Dermis microvascular lymphatic vessel endothelial cell (primary cell): ENCODE data around the gene FPGS. TPM values are rescaled to one million over a fixed set of nuclear protein-coding genes. Genes with fewer than 3 reads are reported as not detected.
A peak's percentile ranks its signal among the peaks of the same experiment; 100 is the strongest.
"Not testable (repeated sequence)": the region's sequence is repeated elsewhere in the genome, so short reads cannot be mapped to it uniquely, and the experiment has no call there.

Experiments
- DNase-seq, 2 donors: peaks; one replicate each; pipeline versions ENCODE4 v3.0.0 to v3.0.0-alpha.2; 2010; ENCODE audit warnings: low read depth in 2 of 2
- total RNA-seq: library from RNA; depleted of rRNA; stranded (reverse); fragments of >200 nt; gene quantifications from 2 replicates; pipeline ENCODE4 v1.2.1, GENCODE V29; 2014

FPGS gene
- total RNA-seq, 1 donor from 2014 or later: 60.3 TPM

- peak in 1 of 2 donors; percentile 37 for DNase-seq
These were observed 34.7 kb downstream of the FPGS start for GRCh38 chr9:127837346-127837745.

DNA sequence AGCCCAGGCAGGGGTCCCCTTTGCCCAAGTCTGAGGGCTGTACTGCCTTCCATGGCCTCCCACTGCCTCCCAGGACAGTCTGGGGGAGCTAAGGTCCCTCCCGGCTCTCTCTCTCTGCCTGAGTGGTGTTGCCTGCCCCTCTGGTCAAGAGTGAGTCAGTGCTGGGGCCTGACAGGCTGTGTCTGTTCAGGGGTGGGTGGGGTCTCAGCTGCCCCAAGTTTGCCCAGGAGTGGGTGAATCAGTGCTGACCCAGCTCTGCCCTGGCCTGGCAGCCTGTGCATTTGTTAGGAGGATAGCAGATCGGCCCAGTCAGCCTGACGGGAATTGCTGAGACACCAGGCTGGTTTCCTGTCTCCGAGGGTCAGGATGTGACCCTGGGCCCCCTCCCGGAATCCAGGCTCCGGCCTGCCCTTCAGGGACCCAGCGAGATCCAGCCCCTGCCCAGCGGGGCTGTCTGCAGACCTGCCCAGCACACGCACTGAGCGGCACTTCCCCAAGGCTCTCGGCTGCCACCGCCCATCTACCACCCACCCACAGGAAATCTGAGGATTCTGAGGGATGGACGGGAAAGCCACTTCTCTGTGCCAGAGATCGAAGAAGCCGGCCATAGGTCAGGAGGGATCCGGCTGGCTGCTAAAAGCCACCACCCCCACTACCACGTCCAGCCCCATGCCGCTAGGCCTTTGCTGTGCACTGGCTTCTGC, 35.8 kb downstream of the FPGS start:
- peak; percentile 75 to 98 for DNase-seq

DNA sequence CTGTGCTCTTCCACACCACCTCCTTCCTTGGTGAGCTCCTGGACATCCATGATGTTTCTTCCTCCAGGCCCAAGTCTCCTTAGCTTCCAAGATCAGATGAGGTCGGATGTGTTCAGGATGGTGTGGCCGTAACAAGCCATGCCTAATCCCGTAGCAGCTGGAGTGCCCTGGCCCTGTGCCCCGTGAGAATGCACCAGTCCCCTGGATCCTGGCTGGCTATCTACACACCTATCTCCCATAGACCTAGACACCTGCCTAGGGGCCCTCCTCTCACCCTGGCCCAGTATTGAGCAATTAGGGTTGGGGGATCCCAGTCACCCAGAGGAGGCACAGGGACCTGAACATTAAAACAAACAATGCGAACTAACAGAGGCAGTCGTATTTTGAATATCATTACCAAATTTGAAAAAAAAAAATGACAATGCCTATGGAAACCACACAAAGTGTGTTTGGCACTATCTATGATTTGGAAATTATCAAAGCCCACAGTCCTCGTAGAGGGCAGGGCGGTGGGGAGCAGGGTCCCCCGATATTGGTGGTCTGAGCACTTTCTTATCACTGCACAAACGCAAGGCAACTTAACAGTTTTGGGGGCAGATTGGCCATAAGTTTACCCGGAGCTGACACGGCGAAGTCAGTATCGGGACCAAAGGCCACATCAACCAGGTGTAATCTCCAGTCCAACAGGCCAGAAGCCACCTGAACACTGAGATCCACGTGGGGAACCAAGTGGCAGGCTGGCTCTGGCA, 38.6 kb downstream of the FPGS start:
- DNase-seq: peak in 1 of 2 donors; percentile 5

DNA sequence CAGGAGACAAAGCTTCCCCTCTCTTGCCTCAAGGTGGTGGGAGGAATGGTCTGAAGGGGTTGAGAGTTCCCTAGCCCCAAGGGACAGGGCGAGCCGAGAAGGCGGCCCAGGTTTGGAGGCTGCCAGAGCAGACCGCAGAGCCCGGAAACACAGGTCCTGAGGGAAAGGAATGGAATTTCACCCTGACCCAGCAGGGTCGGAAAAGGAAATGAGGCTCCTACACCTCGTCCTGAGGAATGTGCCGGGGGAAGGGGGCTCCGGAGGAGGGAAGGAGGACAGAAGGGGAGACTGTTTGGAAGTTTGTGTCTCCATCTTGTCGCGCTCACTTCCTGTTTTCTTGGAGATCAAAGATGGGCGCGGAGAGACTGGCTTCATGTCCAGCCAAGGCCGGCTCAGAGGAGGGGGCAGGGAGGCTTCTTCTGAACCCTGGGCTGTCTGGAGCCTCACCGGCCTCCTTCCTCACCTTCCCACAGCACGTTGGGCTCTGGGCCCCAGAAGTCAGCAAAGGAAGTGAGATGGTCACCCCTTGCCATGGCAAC, 42.2 kb downstream of the FPGS start:
- peak in 1 of 2 donors; percentile 84 for DNase-seq

DNA sequence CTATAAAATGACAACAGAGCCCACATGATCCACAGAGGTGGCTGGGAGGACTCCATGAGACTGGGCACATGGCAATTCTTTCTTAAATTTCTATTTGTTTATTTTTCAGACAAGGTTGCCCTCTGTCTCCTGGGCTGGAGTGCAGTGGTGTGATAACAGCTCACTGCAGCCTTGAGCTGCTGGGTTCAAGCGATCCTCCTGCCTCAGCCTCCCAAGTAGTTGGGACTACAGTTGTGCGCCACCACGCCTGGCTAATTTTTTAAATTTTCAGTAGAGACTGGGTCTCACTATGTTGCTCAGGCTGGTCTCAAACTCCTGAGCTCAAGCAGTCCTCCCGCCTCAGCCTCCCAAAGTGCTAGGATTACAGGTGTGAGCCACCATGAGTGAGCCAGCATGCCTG, 42.9 kb downstream of the FPGS start:
- not testable (repeated sequence) for DNase-seq

- peak in 1 of 2 donors; percentile 48 for DNase-seq
These were observed 43.9 kb downstream of the FPGS start for GRCh38 chr9:127846443-127847177.

DNA sequence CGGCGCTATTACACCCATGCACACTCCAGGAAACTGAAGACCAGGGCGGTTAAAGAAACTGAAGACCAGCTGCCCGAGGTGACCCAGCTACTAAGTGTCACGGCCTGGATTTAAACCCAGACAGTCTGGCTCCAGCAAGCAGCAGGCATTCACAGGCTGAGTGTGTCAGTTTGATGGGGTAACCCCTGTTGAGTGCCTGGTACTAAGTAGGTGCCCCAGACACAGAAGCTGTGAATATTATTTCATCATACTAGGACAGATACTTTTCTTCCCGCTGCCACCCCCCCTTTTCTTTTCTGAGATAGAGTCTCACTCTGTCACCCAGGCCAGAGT, 44.5 kb downstream of the FPGS start:
- DNase-seq: peak in 1 of 2 donors; percentile 80

DNA sequence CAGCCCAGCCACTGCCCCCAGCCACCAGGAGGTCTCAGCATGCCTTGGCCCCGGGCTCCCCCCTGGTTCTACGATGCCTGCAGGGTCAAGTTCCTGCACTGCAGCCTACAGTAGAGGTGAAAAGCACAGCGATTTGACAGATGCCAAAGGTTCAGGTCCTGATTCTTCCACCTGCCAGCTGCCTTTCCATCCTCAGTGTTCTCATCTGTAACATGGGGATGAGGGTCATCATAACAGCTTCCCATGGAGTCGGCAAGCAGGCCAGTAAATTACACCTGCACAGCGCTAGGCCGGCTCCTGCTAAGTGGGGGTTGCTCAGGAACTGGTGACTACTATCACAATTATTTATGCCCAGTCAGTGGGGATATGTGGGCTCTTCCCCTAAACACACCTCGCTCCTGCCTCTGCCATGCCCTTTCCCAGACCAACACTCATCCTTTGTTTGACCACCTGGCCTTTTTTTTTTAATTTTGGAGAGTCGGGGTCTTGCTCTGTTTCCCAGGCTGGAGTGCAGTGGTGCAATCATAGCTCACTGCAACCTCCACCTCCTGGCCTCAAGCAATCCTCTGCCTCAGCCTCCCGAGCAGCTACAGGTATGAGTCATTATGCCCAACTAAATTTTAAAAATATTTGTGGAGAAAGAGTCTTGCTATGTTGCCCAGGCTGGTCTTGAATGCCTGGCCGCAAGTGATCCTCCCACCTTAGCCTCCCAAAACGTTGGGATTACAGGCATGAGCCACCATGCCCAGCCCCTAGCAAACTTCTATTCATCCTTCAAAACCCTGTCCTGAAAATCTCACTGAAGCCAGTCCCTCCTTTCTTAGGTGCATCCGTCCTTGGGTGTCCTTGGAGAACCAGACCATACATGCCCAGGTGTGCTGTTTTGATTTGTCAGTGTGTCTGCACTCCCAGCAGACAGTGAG, 45.4 kb downstream of the FPGS start:
- no peak for DNase-seq

GRCh38 chr9:127848756-127849504, 46.2 kb downstream of the FPGS start:
- no peak for DNase-seq

DNA sequence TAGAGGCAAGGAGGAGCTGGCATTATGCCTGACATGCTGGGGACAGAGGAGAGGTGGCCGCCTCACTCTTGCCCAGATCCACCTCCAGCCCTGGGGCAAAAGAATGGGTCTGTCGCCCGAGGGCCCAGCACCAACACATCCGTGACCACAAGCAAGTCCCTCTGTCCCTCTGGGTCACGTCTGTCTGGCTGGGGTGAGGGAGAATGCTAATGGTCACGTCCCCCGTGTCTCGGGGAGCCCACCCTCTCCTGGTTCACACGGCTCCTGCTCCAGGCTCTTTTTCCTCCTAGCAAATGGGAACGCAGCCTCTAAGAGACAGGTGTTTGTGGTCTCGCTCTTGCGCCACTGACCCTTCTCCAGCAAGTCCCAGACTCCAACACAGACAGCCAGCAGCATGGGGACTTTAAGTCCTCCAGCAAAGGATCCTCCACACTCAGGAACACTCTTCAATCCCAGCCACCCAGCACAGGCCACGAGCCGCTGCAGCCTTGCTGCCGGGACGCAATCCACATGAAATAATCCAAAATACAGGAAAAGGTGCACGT, 47.7 kb downstream of the FPGS start:
- no peak for DNase-seq

DNA sequence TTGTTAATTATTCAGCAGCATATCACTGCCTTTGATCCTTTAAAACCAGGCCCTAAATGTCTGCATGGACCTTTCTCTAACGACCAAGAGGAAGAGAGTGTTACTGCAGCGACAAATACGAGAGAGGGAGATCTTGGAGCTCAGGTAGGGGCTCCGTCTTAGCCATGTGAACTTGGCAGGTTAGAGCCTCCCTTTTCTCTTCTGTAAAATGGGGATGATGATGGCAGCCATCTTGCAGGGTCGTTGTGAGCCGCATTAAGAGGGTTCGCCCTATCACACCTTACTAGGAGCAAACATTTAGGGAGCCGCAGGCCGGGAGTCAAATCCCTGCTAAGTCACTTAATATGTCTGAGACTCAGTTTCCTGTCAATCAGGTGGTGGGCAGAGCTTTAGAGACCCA, 50.1 kb downstream of the FPGS start:
- DNase-seq: no peak

DNA sequence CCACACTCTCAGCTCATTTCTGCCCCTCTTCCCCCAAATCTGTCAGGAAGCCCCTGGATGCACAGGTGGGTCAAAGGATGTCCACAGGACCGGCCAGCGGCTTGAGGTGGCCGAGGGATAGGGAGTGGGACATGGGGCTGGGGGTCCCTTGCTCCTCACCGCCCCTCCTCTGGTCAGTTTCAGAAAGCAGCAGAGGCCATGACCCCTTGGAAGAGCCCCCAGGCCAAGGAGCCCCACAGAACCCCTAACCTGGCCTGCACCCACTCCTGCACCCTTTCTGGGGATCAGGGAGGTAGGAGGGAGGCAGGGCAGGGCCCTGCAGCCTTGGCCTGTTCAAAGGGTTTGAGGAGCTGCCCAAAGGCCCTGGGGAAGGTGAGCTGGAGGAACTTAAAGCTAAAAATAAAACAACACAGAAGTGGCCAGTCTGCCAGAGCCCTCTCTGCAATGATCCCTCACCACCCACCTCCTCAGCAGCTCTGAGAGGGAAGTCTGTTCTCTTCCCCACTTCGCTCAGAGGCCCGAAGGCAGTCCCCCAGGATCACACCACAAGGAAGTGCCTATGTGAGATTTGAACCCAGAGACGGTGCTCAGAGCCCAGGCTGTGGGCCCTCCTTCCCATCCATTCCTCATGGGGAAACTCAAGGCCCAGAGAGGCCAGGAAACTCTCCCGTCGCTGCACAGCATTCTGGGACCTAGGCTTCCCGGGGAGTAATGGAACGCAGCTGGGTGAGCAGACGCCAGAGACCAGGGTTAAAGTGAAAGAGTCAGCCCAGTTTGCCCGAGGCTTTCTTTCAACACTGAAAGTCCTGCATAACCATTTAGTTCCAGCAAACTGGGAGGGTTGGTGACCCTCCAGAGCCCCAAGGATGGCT, 50.9 kb downstream of the FPGS start:
- no peak for DNase-seq

- DNase-seq: peak in 1 of 2 donors; percentile 86
These were observed 51.6 kb downstream of the FPGS start, which contains the start of gene ENG for GRCh38 chr9:127854184-127854806. ENG (minus strand) TSS chr9:127854658; CDS start chr9:127854355, 303 bp downstream.

GRCh38 chr9:127854960-127855359, 52.3 kb downstream of the FPGS start:
- no peak for DNase-seq

DNA sequence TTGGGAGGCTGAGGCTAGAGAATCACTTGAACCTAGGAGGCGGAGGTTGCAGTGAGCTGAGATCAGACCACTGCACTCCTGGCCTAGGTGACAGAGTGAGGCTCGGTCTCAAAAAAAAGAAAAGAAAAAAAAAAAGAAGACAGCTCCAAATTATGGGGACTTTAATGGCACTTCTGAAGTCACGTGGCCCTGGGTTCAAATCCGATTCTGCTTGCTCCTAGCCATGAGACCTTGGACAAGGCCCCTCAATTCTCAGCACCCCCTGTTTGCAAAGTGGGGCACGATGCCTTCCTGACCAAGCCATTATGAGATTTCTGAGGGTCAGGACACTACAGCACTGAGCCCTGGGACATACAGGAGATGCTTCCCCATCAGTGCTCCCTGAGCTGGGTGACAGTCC, 52.8 kb downstream of the FPGS start:
- DNase-seq: no peak

DNA sequence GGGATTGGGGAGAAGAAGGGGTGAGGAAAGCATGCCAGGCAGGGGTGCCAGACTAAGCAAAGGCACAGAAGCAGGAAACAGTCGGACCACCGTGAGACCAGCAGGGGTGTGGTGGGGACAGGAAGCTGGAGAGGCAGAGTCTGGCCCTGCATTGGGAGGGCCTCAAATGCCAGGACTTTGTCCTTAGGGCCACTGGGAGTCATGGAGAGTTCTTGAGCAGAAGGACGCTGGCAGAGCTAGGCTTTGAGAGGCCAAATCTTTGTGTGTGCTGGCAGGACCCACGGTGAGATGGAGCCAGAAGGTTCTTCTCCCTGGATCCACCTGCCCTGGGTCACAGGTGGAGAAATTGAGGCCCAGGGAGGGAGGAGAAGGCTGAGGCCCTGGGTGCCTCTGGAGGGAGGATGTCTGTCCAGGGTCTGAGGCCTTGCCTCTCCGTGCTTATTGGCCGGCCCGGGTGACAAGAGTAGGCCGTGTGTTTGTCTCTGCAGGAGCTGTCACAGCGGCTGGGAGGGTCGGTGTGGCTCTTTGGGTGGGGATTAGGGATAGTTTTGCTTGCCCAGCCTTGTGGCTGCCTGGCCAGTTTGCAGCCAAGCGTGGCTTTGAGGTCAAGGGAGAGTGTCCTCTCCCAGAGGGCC, 53.5 kb downstream of the FPGS start:
- DNase-seq: no peak

DNA sequence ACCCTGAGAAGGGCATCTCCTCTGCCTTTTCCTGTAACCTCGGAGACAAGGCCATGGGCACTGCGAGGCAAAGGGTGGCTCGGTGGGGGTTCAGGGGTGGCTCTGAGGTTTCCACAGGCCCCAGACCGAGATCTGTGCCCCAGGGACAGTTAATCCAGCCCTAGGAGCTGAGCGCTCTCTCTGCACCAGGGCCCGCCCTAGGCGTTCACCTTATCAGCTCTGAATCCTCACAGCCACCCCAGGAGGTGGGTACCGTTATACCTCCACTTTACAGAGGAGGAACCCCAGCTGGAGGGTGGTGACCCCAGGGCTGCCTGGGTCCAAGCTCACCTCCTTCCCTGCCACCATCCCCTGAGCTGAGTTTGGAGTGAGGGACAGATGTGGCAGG, 54.0 kb downstream of the FPGS start:
- no peak for DNase-seq

GRCh38 chr9:127857278-127857677, 54.6 kb downstream of the FPGS start:
- no peak for DNase-seq
